ENCODE results near the gene RIIAD1.
A peak's percentile ranks its signal among the peaks of the same experiment; 100 is the strongest.
"Not testable (repeated sequence)": the region's sequence is repeated elsewhere in the genome, so short reads cannot be mapped to it uniquely, and the experiment has no call there.

RIIAD1 gene

DNA sequence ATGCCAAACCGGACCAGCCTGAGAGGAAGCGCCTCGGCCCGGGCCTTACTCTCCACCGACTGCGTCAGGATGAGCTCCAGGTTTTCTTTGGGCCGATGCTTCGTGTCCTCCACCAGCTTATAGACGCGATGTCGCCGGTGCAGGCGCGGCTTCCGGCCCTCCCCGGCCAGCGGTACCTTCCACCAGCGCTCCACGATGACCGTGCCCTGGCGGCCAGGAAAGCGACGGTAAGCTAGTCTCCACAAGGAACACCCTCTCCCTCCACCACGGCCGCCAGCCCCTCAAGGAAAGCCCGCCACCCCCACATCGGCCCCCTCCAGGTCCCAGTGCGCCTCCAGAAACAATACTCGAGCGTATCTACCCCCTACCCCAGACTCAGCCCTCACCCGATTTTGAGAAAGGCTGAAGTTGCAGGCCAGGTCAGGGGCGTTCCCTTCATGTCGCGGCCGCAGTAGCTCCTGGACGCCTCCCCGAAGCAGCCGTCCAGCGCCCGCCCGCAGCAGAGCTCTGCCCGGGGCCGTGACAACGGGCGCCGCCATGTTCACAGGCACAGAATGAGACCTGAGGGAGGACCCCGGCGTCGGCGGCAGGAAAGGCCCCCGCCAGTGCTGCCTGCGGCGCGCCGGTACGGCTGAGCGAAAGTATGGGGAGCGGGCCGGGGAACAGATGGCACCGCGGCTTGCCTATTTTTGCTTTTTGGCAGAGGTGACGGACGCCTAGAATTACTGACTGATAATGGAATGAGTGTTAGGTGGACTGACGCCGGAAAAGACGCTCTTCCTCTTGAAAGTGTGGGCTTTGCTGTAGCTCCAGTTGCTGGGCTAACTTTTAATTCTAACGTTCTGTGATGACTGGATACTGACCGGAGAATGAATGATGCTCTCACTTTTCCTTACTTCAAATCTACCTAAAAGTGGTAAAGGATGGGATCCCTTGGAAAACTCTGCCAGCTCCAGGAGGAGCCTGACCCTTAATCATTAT, 41.9 kb downstream of the RIIAD1 start, which contains the start of gene MRPL9:
TSS of gene MRPL9 (minus strand) at position 556 of the 981 bp plus-strand sequence. CDS start at position 539, 17 bp downstream.
- DNase-seq (ENCODE audit: extremely low spot score): peak; percentile 95
- CTCF ChIA-PET: interaction anchor here (1.0 to 2.8 kb wide), 8 partner anchors 9 to 693 kb away, joined by 3 to 9 read pairs (median 4); partner anchors contain the start of genes GABPB2 and TDRKH
- TF ChIP-seq, protein P1, sequence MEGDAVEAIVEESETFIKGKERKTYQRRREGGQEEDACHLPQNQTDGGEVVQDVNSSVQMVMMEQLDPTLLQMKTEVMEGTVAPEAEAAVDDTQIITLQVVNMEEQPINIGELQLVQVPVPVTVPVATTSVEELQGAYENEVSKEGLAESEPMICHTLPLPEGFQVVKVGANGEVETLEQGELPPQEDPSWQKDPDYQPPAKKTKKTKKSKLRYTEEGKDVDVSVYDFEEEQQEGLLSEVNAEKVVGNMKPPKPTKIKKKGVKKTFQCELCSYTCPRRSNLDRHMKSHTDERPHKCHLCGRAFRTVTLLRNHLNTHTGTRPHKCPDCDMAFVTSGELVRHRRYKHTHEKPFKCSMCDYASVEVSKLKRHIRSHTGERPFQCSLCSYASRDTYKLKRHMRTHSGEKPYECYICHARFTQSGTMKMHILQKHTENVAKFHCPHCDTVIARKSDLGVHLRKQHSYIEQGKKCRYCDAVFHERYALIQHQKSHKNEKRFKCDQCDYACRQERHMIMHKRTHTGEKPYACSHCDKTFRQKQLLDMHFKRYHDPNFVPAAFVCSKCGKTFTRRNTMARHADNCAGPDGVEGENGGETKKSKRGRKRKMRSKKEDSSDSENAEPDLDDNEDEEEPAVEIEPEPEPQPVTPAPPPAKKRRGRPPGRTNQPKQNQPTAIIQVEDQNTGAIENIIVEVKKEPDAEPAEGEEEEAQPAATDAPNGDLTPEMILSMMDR (IDR thresholded peaks at IDR 0.05; ENCODE audit: control extremely low read depth, extremely low read depth, low read depth, missing control alignments): no peak
- POLR2A ChIA-PET: interaction anchor here (0.6 kb wide), 2 partner anchors 10 to 87 kb away, joined by 3 to 4 read pairs; no protein-coding TSS in a partner anchor

DNA sequence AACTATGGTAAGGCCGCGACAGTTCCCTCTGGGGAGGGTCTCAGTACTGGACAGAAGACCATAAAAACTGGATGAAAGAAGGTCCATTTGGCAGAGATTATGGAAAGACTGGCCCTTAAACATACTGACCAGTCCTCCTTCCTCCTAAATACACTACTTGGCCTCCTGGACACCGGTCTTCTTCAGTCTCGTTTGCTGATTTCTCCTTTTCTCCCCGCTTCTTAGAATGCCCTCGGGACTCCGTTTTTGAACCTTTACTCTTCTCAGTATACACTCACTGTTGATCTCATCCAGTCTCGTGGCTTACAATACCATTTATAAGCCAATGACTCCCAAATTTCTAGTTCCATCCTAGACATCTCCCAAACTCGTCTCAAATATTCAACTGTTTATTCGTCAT, 42.7 kb downstream of the RIIAD1 start:
- no peak for DNase-seq (ENCODE audit: extremely low spot score)
- TF ChIP-seq, protein P1 (IDR thresholded peaks at IDR 0.05; ENCODE audit: control extremely low read depth, extremely low read depth, low read depth, missing control alignments): no peak
- POLR2A ChIA-PET: no interaction called here
- CTCF ChIA-PET: interaction anchor here (1.1 to 2.8 kb wide), 6 partner anchors 8 to 693 kb away, joined by 3 to 9 read pairs (median 4); partner anchors contain the start of genes GABPB2 and TDRKH

DNA sequence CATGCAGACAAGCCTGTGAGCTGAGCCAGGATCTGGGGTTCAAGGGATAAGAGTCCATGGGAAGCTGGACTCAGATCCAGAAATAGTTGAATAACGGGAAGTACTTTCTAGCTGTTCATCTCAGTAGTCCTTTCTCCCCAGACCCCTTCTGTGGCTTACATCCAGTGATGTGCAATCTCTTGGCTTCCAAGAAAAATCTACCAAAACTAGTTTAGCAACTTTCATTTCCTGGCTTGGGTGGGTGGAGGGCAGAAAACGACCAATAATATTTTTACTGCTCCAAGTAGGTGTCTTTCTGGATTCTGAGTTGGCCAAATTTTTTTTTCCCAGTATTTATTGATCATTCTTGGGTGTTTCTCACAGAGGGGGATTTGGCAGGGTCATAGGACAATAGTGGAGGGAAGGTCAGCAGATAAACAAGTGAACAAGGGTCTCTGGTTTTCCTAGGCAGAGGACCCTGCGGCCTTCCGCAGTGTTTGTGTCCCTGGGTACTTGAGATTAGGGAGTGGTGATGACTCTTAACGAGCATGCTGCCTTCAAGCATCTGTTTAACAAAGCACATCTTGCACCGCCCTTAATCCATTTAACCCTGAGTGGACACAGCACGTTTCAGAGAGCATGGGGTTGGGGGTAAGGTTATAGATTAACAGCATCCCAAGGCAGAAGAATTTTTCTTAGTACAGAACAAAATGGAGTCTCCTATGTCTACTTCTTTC, 47.2 kb downstream of the RIIAD1 start:
- DNase-seq (ENCODE audit: extremely low spot score); POLR2A ChIA-PET: not testable (repeated sequence)
- CTCF ChIA-PET: interaction anchor here (1.2 kb wide), 1 partner anchor 34 kb away, joined by 3 read pairs; no protein-coding TSS in a partner anchor

DNA sequence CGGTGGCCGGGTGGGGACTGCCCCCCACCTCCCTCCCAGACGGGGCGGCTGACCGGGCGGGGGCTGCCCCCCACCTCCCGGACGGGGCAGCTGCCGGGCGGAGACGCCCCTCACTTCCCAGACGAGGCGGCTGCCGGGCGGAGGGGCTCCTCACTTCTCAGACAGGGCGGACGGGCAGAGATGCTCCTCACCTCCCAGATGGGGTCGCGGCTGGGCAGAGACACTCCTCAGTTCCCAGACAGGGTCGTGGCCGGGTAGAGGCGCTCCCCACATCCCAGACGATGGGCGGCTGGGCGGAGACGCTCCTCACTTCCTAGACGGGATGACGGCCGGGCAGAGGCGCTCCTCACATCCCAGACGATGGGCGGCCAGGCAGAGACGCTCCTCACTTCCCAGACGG, 47.9 kb downstream of the RIIAD1 start:
- CTCF ChIA-PET; POLR2A ChIA-PET; DNase-seq (ENCODE audit: extremely low spot score): not testable (repeated sequence)

DNA sequence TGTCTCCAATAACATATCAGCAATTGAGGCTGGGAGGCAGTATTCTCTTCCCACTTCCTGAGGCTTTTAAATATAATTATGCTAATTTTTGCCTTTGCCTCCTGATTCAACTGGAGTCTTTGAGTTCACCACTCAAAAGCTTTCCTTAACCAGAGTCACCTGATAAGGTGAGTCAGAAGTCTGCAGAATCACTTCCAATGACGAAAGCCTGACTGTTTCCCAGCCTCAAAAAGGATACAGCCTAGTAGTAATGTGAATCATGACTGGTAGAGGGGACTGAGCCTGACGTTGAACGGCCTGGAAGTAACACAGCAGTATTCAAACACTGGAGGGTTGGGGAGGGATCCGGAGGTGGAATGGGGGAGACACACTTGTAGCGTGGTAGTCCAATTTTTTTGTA, 52.4 kb downstream of the RIIAD1 start:
- TF ChIP-seq, protein P1 (IDR thresholded peaks at IDR 0.05; ENCODE audit: control extremely low read depth, extremely low read depth, low read depth, missing control alignments): no peak
- ChIA-PET CTCF (interaction anchor here (1.6 kb wide), 1 partner anchor 39 kb away, joined by 5 read pairs; no protein-coding TSS in a partner anchor), POLR2A (no interaction called here)
- no peak for DNase-seq (ENCODE audit: extremely low spot score)

DNA sequence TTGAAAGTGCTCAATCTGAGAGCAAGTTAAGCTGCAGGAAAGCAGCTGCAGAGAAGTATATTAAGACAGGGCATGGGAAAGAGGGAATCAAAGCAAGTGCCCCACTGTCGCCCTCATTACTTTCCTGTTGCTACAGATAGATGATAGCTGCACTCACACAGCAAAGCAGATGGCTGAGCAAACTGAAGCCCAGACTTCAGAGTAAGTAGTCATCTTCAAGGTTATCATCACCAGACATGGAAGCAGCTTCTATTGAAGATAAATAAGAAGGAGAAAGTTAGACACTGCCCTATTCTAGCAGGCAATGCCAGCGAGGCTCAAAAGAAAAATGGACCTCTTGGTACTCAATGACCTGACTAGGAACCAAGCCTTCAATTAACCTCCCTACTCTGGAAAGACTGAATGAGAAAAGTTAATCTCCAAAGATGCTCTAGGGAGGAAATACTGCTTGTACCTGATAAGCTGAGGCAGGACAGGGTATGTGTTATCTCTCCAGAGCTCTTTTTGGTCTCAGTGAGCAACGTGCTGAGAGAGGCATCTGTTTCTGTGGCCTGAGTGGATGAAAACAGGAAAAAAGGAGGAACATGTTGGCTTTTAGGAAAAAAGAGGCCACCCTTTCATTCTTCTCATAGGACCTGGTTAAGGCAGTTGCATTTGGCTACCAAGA, 53.1 kb downstream of the RIIAD1 start:
- ChIA-PET CTCF (interaction anchor here (1.1 to 2.3 kb wide), 3 partner anchors 10 to 39 kb away, joined by 3 to 6 read pairs (median 5); no protein-coding TSS in a partner anchor), POLR2A (no interaction called here)
- no peak for DNase-seq (ENCODE audit: extremely low spot score)
- TF ChIP-seq, protein P1 (IDR thresholded peaks at IDR 0.05; ENCODE audit: control extremely low read depth, extremely low read depth, low read depth, missing control alignments): no peak
